Hematopoietic multipotent progenitor cell treated with erythropoietin and hydrocortisone succinate and interleukin-3 and kit ligand, for 4 days (in vitro differentiated cells): Measurements from ENCODE around the gene HPN.
"Not testable (repeated sequence)": the region's sequence is repeated elsewhere in the genome, so short reads cannot be mapped to it uniquely, and the experiment has no call there.

Source experiments
- DNase-seq: peaks from one replicate; pipeline ENCODE4 v3.0.0-alpha.2; 2015

The HPN gene

DNA sequence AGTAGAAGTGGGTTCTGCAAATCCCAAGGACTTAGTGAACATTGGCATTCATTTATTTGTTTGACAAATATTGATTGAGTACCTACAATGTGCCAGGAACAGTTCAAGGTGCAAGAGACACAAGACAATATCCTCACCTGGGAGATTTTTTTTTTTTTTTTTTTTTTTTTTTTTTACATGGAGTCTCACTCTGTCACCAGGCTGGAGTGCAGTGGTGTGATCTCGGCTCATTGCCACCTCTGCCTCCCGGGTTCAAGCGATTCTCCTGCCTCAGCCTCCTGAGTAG is 13.0 kb upstream of the HPN start:
- DNase-seq, result not testable (repeated sequence)

DNA sequence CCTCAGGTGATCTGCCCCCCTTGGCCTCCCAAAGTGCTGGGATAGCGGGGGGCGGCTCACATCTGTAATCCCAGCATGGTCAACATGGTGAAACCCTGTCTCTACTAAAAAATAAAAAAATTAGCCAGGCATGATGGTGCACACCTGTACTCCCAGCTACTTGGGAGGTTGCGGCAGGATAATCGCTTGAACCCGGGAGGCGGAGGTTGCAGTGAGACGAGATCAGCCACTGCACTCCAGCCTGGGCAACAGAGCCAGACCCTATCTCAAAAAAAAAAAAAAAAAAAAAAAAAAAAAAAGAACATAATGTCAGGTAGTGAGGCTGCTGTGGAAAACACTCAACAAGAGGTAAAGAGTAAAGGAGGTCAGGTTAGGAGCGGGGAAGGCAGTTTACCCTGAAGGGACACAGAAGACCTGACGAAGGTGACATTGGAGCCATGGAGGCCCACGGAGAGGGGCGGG is 12.2 kb upstream of the HPN start:
- not testable (repeated sequence) for DNase-seq

DNA sequence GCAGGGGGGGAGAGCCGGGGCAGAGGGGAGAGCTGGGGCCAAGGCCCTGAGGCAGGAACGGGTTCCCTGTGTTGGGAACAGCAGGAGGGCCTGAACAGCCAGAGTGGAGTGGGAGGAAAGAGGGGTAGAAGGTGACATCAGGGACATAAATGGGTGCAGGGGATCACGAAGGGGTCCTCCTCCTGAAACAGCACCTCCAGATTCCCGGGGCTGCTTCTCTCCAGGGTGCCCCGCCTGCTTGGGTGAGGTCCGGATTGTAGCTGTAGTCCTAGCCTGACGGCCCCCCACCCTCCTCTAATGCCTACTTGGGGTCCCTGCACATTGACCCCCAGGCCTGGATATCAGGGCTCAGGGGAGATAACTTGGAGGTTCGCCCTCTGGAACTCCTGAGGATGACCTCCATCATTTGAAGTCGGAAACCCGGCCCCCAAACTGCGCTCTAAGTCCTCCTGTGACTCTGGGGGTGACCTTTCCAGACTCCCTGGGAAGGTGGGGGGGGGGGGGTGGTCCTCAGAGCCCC is 11.7 kb upstream of the HPN start:
- no peak for DNase-seq

DNA sequence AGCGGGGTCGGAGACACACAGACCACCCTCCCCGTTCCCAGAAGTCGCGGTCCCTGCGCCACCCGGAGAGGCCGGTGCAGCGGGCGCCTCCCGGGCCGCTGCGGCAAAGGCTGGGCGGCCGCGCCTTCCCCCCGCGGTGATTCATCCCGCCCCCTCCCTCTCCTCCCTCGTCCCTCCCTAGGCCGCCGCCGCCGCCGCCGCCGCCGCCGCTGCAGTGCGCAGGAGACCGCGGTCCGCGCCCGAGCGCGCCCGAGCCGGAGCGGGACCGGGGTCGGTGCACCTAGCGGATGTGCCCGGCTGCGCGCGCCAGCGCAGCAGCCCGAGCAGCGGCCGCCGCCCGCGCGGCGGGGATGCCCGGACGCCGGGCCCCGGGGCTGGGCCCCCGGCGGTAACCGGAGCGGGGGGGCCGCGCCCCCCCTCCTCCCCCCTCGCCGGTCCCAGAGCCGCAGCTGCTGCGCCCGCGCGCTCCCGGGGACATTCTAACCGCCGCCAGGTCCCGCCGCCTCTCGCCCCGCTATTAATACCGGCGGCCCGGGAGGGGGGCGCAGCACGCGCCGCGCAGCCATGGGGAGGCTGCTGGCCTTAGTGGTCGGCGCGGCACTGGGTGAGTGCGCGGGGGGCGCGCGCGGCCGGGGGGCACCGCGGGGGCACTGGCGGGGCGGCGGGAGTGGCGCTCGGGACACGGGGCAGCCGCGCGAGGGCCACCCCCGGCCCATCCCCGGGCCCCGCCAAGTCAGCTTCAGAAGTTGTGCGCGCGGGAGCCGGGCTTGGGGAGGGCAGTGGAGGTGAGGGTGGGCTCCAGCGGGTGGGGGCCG is 11.1 kb upstream of the HPN start, which contains the start of gene SCN1B:
Gene SCN1B (plus strand): TSS at position 214 of the 815 bp plus-strand sequence. CDS start 351 bp downstream, at position 565.
- peak; percentile 82 for DNase-seq

DNA sequence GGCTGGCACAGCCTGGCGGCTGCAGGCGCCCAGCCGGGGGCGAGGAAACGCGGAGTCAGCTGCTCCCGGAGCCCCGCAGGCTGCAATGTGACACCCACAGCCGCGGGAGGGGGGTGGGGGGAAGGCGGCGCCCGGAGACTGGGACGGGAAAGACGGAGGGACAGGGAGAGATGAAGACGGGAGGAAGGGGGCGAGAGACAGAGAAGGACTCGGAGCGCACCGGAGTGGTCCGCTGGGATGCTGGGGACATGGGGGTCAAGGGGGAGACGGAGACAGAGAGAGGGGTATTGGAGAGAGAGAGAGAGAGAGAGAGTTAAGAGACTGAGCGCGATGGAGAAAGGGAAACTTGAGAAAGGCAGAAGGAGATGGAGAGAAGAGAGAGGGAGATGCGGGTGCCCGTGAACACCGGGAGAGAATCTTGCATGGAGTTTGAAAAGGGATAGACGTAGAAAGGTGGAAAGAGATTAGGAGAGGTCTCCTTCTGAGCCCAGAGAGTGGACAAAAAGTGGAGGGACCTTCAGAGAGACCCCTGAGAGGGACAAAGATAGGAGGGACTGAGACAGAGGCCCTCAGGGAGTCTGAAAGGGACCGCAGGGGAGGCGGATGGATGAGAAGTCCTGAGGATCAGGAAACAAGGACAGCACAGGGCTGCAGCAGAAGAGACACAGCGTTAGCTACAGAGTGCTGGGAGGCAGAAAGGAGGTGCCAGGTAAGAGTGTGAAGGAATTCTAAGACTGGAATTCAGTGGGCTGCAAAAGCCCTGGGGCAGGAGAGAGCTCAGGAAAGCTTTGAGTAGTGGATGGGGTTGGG is 10.2 kb upstream of the HPN start:
- DNase-seq, result no peak

DNA sequence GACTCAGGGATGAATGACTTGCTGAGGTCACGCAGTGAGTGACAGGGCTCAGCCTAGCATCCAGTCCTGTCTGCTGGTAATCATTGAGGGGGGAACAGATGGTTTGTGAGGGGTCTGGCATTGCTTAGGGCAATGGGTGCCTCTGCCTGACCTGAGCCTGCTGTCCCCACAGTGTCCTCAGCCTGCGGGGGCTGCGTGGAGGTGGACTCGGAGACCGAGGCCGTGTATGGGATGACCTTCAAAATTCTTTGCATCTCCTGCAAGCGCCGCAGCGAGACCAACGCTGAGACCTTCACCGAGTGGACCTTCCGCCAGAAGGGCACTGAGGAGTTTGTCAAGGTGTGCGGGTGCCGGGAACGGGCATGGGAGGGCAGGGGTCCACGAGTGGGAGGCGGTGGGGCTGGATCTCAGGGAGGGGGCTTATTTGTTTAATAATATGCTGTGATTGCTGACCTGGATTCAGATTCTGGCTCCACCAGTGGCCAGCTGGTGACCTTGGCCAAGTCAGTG is 9.1 kb upstream of the HPN start:
- no peak for DNase-seq

DNA sequence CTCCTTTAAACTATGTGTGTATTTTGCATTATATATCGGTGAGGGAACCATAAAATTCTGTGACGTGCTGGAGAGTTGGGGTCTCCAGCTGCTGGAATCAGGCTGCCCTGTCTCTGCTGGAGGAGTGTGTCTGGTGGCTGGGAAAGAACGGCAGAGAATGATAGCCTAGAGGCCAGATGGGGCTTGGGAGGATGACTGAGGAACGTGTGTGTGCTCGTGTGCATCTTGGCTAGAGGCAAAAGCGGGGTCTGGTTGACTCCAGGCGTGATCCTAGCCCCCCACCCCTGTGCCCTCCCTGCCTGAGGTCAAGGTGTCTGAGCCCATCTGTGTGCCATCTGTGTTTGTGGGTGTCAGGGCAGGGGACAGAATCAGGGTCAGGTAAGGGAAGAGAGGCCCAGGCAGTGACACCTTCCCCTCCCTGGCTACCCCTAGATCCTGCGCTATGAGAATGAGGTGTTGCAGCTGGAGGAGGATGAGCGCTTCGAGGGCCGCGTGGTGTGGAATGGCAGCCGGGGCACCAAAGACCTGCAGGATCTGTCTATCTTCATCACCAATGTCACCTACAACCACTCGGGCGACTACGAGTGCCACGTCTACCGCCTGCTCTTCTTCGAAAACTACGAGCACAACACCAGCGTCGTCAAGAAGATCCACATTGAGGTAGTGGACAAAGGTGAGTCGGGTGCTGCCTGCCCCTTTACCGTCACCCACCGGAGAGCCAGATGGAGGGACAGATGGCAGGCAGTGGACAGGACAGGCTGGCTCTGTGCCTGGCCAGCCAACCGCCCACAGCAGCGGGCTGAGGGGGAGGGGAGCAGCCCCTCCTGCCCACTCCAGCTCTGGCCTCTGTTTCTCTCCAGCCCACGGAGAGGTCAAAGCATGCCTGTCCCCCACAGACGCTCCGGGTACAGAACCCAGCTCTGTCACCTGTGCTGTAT is 8.2 kb upstream of the HPN start:
- no peak for DNase-seq

DNA sequence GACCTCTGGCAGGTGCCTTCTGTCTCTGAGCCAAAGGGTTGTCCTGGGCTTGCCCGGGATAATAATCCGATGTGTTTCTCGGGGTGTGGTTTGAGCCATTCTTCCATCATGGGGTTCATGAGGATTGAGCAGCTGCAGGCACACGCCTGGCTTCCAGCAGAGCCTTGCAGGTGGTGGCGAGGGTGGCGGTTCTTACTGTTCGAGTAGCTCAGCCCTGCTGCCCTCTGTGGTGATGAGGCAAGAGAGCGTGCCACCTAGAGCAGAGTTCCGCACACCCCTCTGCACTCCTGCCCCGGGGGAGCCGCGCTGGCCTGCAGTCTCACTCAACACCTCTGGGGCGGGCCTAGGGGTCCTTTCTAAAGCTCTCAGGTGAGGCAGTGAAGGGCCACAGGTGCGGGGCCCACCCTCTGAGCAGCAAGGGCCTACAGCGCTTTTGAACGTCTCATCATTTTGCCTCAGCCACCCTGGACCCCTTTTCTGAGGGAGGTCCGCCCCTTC is 7.5 kb upstream of the HPN start:
- no peak for DNase-seq

DNA sequence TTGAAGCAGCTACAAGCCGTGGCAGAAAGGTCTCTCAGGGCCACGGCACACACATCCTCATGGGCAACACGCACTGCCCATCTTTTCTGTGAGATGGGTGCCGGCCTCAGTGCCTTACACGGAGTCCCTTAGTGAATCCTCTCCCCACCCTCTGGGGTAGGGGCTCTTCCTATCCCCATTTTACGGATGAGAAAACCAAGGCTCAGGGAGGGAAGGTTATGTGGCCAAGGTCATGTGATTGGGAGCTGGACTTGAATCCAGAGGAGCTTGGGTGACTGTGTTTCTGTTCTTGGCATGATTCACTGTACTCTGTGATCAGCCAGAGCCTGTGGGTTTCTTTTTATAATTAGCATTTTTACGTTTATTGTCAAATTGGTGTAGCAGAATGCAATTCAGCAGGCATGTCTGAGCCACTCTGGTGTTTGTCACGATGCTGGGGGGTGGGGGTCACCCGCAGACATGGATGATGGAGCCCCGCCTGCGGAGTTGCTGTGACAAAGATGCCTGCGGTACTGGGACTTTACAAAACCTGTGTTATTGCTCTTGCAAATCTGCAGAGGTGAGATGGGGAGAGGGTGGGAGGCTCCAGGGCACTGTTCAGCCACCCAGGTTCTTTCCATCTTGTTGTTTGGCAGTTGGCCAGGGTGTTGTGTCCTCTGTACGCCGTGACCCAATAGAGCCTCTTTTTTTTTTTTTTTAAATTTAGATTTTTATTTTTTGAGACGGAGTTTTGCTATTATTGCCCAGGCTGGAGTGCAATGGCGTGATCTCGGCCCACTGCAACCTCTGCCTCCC is 6.7 kb upstream of the HPN start:
- DNase-seq, result no peak

DNA sequence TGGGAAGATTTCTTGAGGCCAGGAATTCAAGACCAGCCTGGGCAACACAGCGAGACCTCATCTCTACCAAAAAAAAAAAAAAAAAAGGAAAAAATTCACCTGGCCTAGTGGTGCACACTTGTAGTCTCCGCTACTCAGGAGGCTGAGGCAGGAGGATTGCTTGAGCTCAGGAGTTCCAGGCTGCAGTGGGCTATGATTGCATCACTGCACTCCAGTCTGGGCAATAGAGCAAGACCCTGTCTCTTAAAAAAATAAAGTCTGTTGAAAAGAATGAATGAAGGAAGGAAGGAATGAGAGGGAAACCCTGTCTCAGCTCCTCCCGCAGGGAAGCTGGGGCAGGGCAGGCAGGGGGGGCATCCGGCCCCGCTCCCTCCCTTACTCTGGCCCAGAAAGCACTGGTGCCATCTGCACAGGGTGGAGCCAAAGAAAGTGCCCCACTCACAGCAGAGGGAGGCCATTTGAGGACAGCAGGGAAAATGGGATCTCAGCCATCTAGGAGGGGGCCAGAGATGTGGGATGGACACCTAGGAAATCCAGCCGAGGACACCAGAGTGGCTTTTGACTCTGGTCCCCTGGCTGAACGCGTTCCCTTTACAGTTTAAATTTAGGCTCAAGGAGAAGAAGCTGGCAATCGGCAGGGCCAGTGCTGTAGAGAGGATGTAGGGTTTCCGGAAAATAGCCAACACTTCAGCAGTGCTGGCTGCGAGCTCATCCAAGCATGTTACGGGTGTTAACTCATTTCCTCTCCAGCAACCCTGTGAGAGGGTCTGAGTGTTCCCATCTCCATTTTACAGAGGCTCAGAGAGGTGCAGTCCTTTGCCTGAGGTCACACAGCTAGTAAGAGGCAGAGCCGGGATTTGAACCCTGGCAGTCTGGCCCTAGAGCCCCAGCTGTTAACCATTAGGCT is 3.6 kb upstream of the HPN start:
- DNase-seq, result peak; percentile 64

DNA sequence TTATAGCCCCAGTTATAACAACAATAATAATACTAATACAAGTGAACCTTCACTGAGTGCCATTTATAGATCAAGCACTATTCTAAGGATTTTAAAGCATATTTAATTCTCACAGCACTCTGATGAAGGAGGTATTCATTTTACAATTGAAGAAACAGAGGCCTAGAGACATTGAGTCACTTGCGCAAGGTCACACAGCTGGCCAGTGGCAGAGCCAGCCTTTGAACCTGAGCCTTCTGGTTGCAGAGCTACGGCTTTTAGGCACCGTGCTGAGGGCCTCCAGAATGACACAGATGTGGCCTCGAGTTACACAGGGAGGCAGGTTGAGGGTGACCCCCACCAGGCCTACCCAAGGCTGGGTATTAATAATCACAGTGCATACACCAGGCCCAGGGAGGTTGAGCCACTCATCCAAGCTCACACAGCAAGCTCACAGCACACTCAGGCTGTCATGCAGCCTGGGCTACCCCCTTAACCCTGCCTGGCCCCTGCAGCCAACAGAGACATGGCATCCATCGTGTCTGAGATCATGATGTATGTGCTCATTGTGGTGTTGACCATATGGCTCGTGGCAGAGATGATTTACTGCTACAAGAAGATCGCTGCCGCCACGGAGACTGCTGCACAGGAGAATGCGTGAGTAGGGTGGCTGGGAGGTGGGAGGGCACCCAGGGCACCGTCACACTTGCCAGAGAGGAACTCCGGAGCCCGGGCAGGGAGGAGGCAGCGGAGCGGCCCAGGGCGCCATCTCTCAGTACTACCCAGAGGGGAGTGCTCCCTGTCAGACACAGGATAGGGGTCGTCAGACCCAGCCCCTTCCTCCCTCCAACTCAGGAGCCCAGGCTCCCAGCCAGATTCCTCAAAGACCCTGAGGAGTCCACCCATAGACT is 2.7 kb upstream of the HPN start:
- peak; percentile 71 for DNase-seq

DNA sequence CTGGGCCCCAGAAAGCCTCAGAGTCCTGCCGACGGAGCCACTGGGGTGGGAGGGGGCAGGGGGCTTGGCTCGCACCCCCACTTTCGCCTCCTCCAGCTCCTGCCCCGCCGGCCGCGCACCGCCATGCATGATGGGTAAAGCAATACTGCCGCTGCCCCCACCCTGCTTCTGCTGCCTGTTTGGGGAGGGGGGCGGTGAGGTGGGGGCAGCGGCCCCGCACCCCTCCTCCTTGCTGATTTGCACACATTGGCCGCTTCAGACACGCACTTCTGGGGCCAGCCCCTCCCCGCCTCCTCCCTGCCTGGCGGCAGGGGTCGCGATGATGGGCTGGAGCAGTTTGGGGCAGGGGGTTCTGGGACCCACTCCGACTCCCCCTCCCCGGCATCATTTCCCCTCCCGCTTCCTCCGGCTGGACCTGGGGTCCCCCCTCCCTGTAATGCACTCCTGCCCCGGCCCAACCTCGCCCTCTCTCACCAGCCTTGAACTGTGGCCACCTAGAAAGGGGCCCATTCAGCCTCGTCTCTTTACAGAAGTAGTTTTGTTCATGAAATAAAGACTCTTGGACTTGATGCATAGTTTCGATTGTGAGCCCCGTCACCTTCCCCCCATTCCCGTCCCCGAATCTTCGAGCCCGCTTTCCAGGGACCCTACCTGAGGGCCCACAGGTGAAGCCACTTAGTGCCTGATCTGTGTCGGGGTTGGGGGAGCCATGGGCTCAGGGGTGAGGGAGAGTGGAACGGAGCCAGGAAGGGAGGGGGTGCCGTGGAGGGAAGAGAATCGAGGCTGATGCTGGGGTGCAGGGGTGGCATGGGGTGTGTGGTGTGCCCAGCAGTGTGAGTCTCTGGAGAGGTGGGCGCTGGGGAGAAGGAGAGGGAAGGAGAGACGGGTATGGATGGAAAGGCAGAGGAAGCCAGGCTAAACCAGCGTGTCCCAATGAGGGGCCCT is 1.4 kb upstream of the HPN start:
- peak; percentile 55 for DNase-seq

DNA sequence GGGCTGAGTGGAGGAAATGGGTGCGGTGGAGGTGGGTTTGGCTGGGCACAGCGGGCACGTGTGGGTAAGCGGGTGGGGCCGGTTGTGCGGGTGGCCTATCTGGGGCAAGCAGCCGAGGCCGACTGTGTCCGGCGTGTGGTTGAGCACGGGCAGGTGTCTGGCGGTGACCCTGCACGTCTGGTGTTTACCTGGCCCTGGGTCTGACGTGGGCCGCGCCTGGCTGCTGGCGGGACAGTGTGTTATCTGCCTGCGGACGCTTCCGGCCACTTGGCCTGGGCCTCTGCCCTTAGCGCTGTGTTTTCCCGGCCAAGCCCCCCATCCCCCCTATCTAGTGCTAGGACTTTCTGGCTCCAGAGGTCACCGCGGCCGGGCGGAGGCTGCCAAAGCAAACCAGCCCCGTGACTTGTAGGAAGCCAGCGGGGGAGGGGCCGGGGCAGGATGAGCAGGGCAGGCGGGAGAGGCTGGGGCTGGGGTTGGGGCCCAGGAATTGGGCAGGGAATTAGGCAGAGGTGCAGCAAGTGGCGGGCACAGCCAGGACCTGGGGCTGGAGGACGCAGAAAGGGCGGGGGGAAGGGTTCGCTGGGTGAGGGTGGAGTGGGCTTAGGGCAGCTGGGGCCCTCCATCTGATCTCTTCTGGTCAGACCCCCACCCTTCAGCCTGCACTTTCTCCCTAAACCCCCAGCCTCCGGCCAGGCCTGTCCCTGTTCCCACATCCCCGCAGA is 534 bp upstream of the HPN start:
- peak; percentile 88 for DNase-seq

DNA sequence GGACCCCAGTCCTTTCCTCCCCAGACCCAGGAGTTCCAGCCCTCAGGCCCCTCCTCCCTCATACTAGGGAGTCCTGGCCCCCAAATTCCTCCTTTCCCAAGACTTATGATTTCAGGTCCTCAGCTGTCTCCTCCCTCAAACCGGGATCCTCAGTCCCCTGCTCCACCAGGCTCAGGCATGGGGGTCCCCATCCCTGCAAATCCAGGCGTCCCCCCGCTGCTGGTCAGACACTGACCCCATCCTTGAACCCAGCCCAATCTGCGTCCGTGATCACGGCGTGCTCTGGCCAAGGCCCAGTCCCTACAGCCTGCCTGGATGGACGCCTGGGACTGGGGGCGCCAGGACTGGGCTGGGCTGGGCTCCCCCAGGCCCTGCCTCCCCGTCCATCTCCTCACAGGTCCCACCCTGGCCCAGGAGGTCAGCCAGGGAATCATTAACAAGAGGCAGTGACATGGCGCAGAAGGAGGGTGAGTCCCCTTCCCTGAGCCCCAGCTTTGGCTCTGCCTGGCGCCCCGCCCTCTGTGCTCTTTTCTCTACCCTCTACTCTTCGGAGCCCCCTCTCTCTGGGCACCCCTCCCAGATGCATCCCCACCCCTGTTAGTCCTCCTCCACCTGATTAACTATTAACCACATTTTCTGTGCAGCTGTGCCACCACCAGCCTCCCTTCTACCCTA is 672 bp downstream of the HPN start:
- no peak for DNase-seq

DNA sequence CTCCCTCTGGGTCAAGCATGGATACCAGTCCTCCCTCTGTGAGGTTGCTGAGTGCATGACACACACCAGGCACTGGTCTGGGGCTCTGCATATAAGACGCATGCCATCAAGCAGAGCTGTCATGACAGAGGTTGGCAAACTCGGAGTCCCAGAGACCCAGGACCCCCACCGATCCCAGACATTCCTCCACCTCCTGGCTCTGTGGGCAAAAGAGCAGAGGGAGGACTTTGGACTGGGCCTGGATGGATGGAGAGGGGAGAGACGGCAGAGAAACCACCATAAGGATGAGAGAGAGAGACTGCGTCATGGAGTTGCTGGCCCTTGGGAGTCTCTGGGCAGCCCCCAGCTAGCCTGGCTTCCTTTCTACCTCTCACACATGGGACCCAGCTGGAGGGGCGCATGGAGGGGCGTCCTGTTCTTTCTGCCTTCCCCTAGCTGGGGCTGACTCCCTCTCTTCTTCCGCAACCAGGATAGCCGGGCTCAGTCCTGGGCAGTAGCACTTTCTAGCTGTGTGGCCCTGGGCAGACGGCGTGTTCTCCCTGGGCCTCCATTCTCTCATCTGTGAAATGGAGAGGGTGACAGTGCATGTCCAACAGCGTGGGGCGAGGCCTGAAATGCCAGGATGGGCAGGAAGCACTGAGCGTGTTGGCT is 1.6 kb downstream of the HPN start:
- no peak for DNase-seq

DNA sequence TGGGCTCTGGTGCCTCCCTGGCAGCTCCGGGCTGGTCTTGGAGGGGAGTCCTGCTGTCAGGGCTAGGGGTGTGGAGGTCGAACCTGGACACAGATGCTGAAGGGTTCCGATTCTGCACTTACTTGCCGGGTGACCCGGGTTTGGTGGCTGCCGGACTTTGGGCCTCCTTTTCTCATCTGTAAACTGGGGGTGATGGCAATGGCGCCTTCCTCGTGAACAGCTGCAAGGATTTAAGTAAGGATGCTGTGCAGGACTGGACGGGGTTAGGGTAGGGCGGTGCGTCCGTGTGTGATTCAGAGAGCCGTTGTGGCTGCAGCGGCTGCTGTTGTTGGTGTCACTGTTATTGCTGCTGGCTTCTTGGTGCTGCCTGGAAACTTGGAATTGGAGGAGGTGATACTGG is 2.4 kb downstream of the HPN start:
- no peak for DNase-seq
